NK-92 (cell line): ENCODE results near the gene NHERF2.

Source experiments
- DNase-seq: peaks from one replicate; lab custom pipeline; 2025; ENCODE audit not compliant: unreplicated experiment; lab: John Stamatoyannopoulos, UW

The NHERF2 gene

DNA sequence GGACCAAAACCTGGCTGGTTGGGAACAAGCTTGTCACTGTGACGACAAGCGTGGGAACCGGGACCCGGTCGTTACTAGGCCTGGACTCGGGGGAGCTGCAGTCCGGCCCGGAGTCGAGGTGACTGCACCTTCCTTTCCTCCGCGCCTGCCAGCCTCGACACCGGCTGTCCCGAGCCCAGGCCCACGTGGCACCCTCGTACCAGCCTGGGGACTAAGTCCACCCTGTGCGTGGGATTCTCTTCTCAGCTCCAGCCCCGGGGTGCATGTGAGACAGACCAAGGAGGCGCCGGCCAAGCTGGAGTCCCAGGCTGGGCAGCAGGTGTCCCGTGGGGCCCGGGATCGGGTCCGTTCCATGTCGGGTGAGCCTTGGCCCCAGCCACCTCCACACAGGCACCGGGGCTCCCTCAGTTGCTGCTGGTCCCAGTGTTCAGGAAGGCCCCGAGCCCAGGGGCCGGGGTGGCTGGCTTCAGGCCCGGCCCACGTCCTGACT is 52.7 kb downstream of the NHERF2 start:
- no peak for DNase-seq

DNA sequence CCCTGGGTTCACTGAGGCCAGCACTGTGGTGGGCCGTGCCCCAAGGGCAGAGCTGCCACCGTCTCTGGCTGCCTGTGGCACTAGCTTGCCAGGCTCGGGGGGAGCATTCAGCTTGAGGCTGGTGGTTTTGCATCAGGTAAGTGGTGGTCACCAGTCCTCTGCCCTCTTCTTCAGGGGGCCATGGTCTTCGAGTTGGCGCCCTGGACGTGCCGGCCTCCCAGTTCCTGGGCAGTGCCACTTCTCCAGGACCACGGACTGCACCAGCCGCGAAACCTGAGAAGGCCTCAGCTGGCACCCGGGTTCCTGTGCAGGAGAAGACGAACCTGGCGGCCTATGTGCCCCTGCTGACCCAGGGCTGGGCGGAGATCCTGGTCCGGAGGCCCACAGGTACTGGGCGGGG is 53.3 kb downstream of the NHERF2 start:
- DNase-seq = no peak

- DNase-seq = no peak
These were observed 54.7 kb downstream of the NHERF2 start for GRCh38 chr16:2081201-2082084.

DNA sequence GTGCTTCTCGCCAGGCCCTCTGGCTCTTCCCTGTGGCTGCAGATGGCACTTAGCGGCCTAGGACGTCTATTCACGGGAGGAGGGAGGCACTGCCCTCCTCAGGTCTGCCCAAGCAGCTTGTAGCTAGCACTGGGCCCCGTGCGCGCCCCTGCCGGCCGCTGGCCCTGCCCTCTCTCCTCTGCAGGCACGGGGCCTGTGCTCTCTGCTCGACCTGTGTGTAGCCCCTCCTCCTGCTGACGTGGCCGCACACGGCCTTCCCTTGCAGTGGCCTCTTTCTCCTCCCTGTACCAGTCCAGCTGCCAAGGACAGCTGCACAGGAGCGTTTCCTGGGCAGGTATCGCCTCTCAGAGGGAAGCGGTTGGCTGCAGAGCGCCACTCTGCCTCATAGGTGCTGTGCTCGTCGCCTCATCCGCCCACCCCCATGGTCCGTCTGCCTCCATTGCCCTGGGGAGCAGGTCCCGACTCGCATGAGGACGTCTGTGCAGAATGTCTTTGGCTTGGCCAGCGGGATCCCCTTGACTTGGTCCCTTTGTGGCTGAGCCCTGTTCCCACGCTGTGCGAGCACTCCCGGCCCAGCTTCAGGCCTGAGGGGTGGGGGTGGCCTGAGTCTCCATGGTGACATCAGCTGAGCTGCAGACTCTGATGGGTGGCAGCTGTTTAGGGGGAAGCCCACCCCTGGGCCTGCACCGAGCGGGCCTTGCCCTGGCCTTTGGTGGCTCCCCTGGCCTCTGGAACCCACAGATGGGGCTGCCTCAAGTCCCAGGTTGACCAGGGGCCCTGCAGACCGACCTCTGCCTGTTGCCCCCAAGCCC is 55.7 kb downstream of the NHERF2 start:
- no peak for DNase-seq

DNA sequence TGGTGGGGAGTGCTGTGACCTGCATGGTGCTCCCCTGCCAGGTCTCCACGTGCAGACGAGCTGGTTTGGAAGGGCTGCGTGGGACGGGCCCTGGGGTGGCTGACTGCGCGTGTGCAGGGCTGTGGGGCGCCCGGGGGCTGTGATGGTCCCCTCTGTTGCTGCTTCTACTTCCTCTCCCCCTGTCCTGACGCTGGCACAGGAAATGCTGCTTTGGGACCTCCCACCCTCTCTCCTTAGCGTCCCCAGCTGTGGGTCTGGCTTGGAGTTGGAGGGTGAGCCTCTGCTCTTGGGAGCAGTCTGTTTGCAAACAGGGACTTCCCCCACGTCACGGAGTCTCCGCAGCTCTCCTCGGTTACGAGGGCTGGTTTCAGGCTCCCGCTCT is 56.3 kb downstream of the NHERF2 start:
- no peak for DNase-seq

- DNase-seq = no peak
These were observed 56.7 kb downstream of the NHERF2 start for GRCh38 chr16:2083409-2083808.

DNA sequence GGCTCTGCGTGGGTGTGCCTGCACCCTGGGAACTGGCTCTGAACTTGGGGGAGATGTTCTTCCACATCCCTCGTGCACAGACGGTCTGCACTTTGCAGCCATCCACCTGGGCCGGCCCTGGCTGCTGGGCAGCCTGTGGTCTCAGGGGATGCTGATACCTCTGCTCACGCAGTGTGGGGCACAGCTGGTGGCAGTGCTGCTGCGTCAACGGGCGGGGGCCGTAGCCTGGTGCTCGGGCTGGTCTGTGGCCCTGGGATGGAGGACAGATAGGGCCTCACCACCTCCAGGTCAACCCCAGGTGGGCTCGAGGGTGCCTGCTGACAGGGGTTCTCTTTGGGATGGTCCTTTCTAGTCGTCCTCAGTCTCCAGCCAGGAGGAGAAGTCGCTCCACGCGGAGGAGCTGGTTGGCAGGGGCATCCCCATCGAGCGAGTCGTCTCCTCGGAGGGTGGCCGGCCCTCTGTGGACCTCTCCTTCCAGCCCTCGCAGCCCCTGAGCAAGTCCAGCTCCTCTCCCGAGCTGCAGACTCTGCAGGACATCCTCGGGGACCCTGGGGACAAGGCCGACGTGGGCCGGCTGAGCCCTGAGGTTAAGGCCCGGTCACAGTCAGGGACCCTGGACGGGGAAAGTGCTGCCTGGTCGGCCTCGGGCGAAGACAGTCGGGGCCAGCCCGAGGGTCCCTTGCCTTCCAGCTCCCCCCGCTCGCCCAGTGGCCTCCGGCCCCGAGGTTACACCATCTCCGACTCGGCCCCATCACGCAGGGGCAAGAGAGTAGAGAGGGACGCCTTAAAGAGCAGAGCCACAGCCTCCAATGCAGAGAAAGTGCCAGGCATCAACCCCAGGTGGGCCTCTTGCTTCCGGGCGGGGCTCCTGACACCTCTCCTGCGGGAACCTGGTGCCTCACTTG is 57.4 kb downstream of the NHERF2 start:
- DNase-seq = no peak

- DNase-seq = no peak
These were observed 58.4 kb downstream of the NHERF2 start for GRCh38 chr16:2084895-2085625.

- DNase-seq = no peak
These were observed 59.0 kb downstream of the NHERF2 start for GRCh38 chr16:2085669-2086068.

- no peak for DNase-seq
These were observed 59.5 kb downstream of the NHERF2 start for GRCh38 chr16:2086106-2086742.

GRCh38 chr16:2086812-2087747 is 60.4 kb downstream of the NHERF2 start:
- DNase-seq = no peak

DNA sequence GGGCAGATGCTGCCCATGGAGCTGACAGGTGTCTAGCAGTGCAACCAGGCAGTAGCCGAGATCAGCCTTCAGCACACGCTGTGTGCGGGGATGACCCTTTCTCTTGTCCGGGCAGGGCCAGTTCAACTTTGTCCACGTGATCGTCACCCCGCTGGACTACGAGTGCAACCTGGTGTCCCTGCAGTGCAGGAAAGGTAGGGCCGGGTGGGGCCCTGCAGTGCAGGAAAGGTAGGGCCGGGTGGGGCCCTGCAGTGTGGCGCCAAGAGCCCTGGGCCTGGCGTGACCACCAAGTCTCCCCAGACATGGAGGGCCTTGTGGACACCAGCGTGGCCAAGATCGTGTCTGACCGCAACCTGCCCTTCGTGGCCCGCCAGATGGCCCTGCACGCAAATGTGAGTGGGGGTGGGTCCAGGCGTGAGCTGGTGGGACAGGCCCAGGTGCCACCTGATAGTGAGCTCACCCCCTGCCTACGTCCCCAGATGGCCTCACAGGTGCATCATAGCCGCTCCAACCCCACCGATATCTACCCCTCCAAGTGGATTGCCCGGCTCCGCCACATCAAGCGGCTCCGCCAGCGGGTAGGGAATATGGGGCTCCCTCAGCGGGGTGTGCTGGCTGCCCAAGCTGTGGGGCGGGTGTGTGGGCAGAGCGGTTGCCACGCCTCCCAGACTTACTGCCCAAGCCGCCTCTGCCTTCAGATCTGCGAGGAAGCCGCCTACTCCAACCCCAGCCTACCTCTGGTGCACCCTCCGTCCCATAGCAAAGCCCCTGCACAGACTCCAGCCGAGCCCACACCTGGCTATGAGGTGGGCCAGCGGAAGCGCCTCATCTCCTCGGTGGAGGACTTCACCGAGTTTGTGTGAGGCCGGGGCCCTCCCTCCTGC is 61.3 kb downstream of the NHERF2 start:
- no peak for DNase-seq
